PC-3 (cell line): ENCODE measurements around the gene ATXN3. TPM values are rescaled to one million over a fixed set of nuclear protein-coding genes. Genes with fewer than 3 reads are reported as not detected.
A peak's percentile ranks its signal among the peaks of the same experiment; 100 is the strongest.

ENCODE experiments used
- ATAC-seq: fragments of 200-7000 bp; cut with Tn5 transposase; 2 replicates; pipeline ENCODE4 v1.9.1; 2020; ENCODE audit warnings: mild to moderate bottlenecking, moderate library complexity
- BruUV-seq: library from RNA; stranded (reverse); fragments of 400-500 nt; replicated peaks from 2 replicates; lab custom pipeline; 2021; lab: Mats Ljungman, UMichigan
- CTCF ChIA-PET: fragments of 300-600 bp; sonication (Branson Sonifier 250); formaldehyde crosslinking; loops from one replicate; lab custom pipeline; 2022; ENCODE audit warnings: antibody characterized with exemption; lab: Charles Lee
- POLR2A ChIA-PET: fragments of 300-600 bp; sonication (Branson Sonifier 250); formaldehyde crosslinking; loops from one replicate; lab custom pipeline; 2022; ENCODE audit warnings: antibody characterized with exemption; ENCODE audit not compliant: unreplicated experiment; lab: Charles Lee
- DNase-seq: peaks from one replicate; pipeline ENCODE4 v3.0.0-alpha.2; 2015
- H2AFZ ChIP-seq: fragments of 300-600 bp; sonication (generic); 2 replicates; pipeline ENCODE4 v1.6.0; 2016; ENCODE audit warnings: antibody characterized with exemption, low read length
- H3F3A ChIP-seq: fragments of 300-600 bp; sonication (generic); one replicate; pipeline ENCODE4 v1.6.0; 2017; ENCODE audit warnings: antibody characterized with exemption, low read length, control low read depth, mild to moderate bottlenecking; ENCODE audit not compliant: unreplicated experiment
- H3K27ac ChIP-seq: fragments of 300-600 bp; sonication (generic); 2 replicates; pipeline ENCODE4 v1.5.1; 2016; ENCODE audit warnings: mild to moderate bottlenecking, low read length
- H3K27me3 ChIP-seq: fragments of 300-600 bp; sonication (generic); 2 replicates; pipeline ENCODE4 v1.6.1; 2016; ENCODE audit warnings: low read length, mixed read lengths
- H3K36me3 ChIP-seq: fragments of 300-600 bp; sonication (generic); 2 replicates; pipeline ENCODE4 v1.6.1; 2016; ENCODE audit warnings: low read depth, mixed run types, low read length, mixed read lengths
- H3K4me1 ChIP-seq: fragments of 300-600 bp; sonication (generic); 2 replicates; pipeline ENCODE4 v1.5.1; 2016; ENCODE audit warnings: low read length; ENCODE audit not compliant: insufficient read depth
- H3K4me2 ChIP-seq: fragments of 300-600 bp; sonication (generic); 2 replicates; pipeline ENCODE4 v1.6.0; 2016; ENCODE audit warnings: low read length
- H3K4me3 ChIP-seq: fragments of 300-600 bp; sonication (generic); 2 replicates; pipeline ENCODE4 v1.5.1; 2016; ENCODE audit warnings: mild to moderate bottlenecking, low read length, mixed read lengths
- H3K79me2 ChIP-seq: fragments of 300-600 bp; sonication (generic); 2 replicates; pipeline ENCODE4 v1.6.1; 2017; ENCODE audit warnings: low read length, mixed read lengths
- H3K9ac ChIP-seq: fragments of 300-600 bp; sonication (generic); 2 replicates; pipeline ENCODE4 v1.6.0; 2016; ENCODE audit warnings: mild to moderate bottlenecking, low read length
- H3K9me2 ChIP-seq: fragments of 300-600 bp; sonication (generic); replicated peaks from 2 replicates; pipeline ENCODE4 v1.6.1; 2016; ENCODE audit warnings: mixed run types, low read length, mixed read lengths
- H3K9me3 ChIP-seq: fragments of 300-600 bp; sonication (generic); 2 replicates; pipeline ENCODE4 v1.6.1; 2016; ENCODE audit warnings: low read length, mixed read lengths
- H4K20me1 ChIP-seq: fragments of 300-600 bp; sonication (generic); 2 replicates; pipeline ENCODE4 v1.6.1; 2016; ENCODE audit warnings: low read length, mixed read lengths
- EZH2 ChIP-seq: fragments of 300-600 bp; sonication (generic); IDR thresholded peaks from one replicate; pipeline ENCODE4 v1.6.1; 2017; ENCODE audit warnings: antibody characterized with exemption, mild to moderate bottlenecking, low read length; ENCODE audit not compliant: unreplicated experiment
- EZH2phosphoT487 ChIP-seq: fragments of 300-600 bp; sonication (generic); IDR thresholded peaks from 2 replicates; pipeline ENCODE4 v1.6.1; 2018; ENCODE audit warnings: mild to moderate bottlenecking, antibody characterized with exemption, low read length, borderline replicate concordance
- intact Hi-C: fragments of 100-400 bp; cut with micrococcal nuclease; formaldehyde crosslinking; loops from 2 replicates; pipeline ENCODE4 v1.9.0; 2023
- total RNA-seq: library from RNA; depleted of rRNA; stranded (reverse); fragments of >200 nt; gene quantifications from 2 replicates; pipeline ENCODE4 v1.2.3, GENCODE V29; 2014
- TF ChIP-seq, protein P1 (sequence below): fragments of 300-600 bp; sonication (generic); conservative IDR thresholded peaks from 2 replicates; pipeline ENCODE4 v1.5.1; 2017; ENCODE audit warnings: antibody characterized with exemption, low read depth, mild to moderate bottlenecking, low read length

Gene ATXN3
- total RNA-seq, 1 experiment from 2014 or later: 49.3 TPM

DNA sequence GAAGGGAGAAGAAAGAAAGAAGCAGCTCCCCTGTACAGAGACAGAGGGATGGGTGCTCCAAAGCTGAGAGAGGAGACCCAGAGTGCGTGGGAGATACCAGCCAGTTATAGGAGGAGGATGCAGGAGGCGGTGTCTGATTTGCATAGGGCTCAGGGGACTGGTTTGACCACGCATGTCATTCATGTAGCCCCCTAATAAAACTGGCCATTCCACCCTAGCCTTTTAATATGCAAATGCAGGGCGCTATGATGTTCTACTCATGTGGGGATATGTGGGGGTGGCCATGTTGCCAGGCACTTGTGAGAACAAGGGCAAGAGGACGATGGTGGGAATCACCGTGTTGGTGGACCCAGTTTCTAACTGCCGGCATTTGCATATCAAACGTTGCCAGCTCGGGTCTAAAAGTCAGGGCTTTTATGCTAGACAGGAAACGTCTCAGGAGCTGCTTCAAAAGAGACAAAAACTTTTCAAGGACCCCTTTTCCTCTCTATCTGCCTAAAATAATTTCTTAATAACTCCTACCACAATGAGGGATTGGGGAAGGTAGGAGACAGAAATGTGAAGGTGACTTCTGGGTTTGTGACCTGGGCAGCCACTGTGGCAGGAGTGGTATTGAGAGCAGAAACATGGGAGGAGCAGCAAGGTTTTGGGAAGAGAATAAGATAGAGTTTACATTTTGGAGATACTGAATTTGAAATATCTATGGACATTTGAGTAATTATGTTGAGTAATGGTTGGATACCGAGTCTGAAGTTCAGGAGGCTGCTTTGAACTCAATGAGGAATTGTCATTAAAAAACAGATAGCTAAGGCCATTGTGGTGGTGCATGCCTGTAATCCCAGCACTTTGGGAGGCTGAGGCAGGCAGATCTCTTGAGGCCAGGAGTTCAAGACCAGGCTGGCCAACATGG lies 2.2 kb upstream of the ATXN3 start:
- peaks cover 7% of the 10 kb centered on the region for H3K4me1 ChIP-seq
- no peaks in the 10 kb centered on the region for H3K9me2 ChIP-seq
- intact Hi-C loops: no loop called here
- no peak overlapping the region for H3K27ac ChIP-seq
- H2AFZ ChIP-seq: no peak overlapping the region
- H3K36me3 ChIP-seq: no peaks in the 10 kb centered on the region
- H3K4me2 ChIP-seq: no peak overlapping the region
- ATAC-seq: no peak
- POLR2A ChIA-PET: no interaction called here
- TF ChIP-seq, protein P1, sequence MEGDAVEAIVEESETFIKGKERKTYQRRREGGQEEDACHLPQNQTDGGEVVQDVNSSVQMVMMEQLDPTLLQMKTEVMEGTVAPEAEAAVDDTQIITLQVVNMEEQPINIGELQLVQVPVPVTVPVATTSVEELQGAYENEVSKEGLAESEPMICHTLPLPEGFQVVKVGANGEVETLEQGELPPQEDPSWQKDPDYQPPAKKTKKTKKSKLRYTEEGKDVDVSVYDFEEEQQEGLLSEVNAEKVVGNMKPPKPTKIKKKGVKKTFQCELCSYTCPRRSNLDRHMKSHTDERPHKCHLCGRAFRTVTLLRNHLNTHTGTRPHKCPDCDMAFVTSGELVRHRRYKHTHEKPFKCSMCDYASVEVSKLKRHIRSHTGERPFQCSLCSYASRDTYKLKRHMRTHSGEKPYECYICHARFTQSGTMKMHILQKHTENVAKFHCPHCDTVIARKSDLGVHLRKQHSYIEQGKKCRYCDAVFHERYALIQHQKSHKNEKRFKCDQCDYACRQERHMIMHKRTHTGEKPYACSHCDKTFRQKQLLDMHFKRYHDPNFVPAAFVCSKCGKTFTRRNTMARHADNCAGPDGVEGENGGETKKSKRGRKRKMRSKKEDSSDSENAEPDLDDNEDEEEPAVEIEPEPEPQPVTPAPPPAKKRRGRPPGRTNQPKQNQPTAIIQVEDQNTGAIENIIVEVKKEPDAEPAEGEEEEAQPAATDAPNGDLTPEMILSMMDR: no peak
- TF ChIP-seq EZH2 (no peak), EZH2phosphoT487 (no peak)
- H3K27me3 ChIP-seq: no peaks in the 10 kb centered on the region
- no TSS peak for BruUV-seq
- no peaks in the 10 kb centered on the region for H4K20me1 ChIP-seq
- DNase-seq: no peak
- CTCF ChIA-PET: interaction anchor here (0.6 kb wide), 1 partner anchor 9 kb away, joined by 3 read pairs; no protein-coding TSS in a partner anchor
- H3K9ac ChIP-seq: no peak overlapping the region
- H3K9me3 ChIP-seq: no peaks in the 10 kb centered on the region
- H3F3A ChIP-seq: no peaks in the 10 kb centered on the region
- H3K79me2 ChIP-seq: peaks cover 23% of the 10 kb centered on the region
- H3K4me3 ChIP-seq: no peak overlapping the region

DNA sequence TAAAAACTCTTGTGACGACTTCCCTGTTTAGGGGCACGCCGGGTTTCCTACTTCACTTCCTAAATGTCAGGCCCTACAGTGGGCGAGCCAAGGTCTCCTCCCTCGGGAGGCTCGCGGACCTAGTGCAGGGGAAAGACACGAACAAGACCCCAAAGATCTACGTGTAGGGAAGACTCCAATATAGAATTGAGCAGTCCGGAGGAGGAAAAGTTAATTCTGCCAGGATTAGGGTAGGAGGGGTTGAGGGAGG lies 564 bp downstream of the ATXN3 start:
- H3K9me3 ChIP-seq: no peaks in the 10 kb centered on the region
- ATAC-seq: peak; percentile 51
- peak; percentile 41 for DNase-seq
- H3K4me1 ChIP-seq: peaks cover 11% of the 10 kb centered on the region
- TF ChIP-seq, protein P1: no peak
- TF ChIP-seq EZH2phosphoT487: no peak
- no peak for TF ChIP-seq EZH2
- peak overlapping the region; percentile 97 for H2AFZ ChIP-seq
- H3K27ac ChIP-seq: peak overlapping the region; percentile 71
- ChIA-PET CTCF (no interaction called here), POLR2A (interaction anchor here (0.5 to 1.1 kb wide), 6 partner anchors 16 to 1036 kb away, joined by 3 to 15 read pairs (median 3); partner anchors contain the start of genes CPSF2, NDUFB1 and TRIP11)
- H3K27me3 ChIP-seq: no peaks in the 10 kb centered on the region
- H3K9me2 ChIP-seq: no peaks in the 10 kb centered on the region
- peak overlapping the region; percentile 81 for H3K9ac ChIP-seq
- BruUV-seq: no TSS peak
- H3K36me3 ChIP-seq: no peaks in the 10 kb centered on the region
- peak overlapping the region; percentile 96 for H3K4me3 ChIP-seq
- intact Hi-C loops: loop anchor here (1.0 to 2.0 kb wide), 2 partner anchors 15 to 65 kb away; partner anchors contain the start of genes CPSF2, NDUFB1 and TRIP11
- no peaks in the 10 kb centered on the region for H3F3A ChIP-seq
- H4K20me1 ChIP-seq: no peaks in the 10 kb centered on the region
- H3K4me2 ChIP-seq: peak overlapping the region; percentile 95
- H3K79me2 ChIP-seq: peaks cover 45% of the 10 kb centered on the region
